Adipose tissue (tissue), 3 donors: Measurements from ENCODE around the gene BSPRY. TPM values are rescaled to one million over a fixed set of nuclear protein-coding genes. Genes with fewer than 3 reads are reported as not detected.
"Not testable (repeated sequence)": the region's sequence is repeated elsewhere in the genome, so short reads cannot be mapped to it uniquely, and the experiment has no call there.

Source experiments
- H3K27ac ChIP-seq: one replicate; pipeline ENCODE4 v1.5.1; 2013; ENCODE audit warnings: low read depth, low read length
- whole genome bisulfite sequencing, 3 donors: extraction: QIAGEN DNeasy Blood & Tissue Kit; methylation state at CpG; one replicate each; pipeline ENCODE4 v1.1.7; 2013; 5-methylcytosine and 5-hydroxymethylcytosine counted together
- polyA plus RNA-seq, 3 donors: library from polyadenylated mRNA; stranded (reverse); fragments of 200-250 nt; gene quantifications; one replicate each; pipeline ENCODE4 v1.2.3, GENCODE V29; 2013
- donor health status: healthy with polysubstance abuse.
- donor health status: Bipolar disorder and iron deficiency.
- donor health status: healthy.

Gene BSPRY
- polyA plus RNA-seq, 3 donors, result 2.6 to 25.1 TPM; not detected in 1

DNA sequence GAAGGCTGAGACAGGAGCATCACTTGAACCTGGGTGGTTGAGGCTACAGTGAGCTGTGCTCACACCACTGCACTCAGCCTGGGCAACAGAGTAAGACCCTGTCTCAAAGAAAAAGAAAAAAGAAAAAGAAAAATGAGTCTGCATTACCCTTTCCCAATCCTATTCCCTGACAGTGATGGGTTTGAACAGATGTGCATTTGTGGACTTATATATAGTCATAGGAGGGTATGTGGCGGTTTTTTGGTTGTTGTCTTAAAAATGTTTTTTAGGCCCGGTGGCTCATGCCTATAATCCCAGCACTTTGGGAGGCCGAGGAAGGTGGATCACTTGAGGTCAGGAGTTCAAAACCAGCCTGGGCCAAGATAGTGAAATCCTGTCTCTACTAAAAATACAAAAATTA, 14.0 kb downstream of the BSPRY start:
- H3K27ac ChIP-seq, result no peak overlapping the region
- WGBS, 3 donors, result 63 to 80% (median 78%) methylated on average over 3 of the region's 3 CpGs

- no peak overlapping the region for H3K27ac ChIP-seq
- 27 to 57% (median 40%) methylated on average over 1 of the region's 1 CpG for WGBS, 3 donors
Observed at GRCh38 chr9:113364951-113365350, 15.6 kb downstream of the BSPRY start.

DNA sequence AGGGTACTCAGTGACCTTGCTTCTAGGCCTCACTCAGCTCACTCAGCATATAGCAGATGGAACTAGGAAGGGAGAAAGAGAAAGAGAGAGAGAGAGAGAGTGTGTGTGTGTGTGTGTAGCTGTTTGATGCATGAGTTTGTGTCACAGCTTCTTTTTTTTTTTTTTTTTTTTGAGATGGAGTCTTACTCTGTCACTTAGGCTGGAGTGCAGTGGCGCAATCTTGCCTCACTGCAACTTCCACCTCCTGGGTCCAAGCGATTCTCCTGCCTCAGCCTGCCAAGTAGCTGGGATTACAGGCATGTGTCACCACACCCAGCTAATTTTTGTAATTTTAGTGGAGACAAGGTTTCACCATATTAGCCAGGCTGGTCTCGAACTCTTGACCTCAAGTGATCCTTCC, 16.3 kb downstream of the BSPRY start:
- 50 to 95% (median 52%) methylated on average over 3 of the region's 3 CpGs for WGBS, 3 donors
- H3K27ac ChIP-seq, result not testable (repeated sequence)

DNA sequence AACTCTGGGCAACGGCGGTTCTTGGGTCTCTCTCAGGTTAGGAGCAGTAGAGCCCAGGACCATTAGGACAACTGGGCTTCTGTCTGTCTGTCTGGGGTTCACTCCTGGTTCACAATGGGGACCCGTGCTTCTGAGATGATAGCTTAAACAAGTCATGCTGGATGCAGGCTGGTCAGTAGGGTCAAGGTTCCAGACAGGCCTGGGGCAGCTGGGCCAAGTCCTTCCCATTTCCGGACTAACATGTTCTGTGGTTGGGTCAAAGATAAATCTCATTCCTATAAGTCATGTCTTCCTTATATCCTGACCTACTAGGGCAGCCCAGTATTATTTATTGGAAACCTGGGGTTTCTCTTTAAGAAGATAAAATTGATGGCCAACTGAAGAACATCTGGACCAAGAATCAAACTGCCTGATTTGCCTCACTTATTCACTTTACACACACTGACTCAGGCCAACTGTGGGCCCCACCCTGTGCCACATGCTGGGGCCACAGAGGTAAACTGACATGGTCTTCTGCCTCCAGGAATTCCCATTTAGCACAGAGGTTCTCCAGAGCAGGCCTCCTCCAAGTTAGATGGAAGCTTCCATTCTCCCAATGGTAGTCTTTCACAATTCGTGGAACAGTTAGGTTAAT, 19.1 kb downstream of the BSPRY start:
- 87 to 93% (median 90%) methylated on average over 5 of the region's 5 CpGs for WGBS, 3 donors
- H3K27ac ChIP-seq, result no peak overlapping the region

DNA sequence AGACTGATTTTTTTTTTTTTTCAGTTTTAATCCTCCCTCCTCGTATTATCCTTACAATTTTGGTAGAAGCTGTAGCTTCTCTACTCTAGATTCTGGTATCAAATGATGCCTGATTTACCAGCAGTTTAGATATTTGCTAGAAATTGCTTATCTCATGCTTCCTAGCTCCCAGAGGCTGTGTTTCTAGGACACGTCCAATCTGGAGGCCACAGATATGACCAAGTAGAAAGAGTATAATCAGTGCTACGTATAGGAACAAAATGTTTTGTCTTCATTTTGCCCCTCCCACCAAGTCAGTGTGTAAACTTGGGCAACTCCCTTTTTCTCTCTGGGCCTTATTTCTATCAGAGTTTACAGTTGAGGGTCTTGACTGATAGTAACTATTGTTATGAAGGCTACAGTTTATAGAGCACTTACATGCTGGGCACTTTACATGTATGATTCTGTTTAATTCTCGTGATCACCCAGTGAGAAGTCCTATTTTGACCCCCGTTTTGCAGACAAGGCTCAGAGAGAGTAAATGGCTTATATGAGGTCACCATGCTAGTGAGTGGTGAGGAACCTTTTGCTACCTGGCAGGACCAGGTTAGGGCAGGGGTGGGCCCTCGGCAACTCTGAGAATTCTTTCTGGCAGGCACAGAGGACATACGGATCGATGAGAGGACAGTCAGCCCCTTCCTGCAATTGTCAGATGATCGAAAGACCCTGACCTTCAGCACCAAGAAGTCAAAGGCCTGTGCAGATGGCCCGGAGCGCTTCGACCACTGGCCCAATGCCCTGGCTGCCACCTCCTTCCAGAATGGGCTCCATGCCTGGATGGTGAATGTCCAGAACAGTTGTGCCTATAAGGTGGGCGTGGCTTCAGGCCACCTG, 19.9 kb downstream of the BSPRY start:
- no peak overlapping the region for H3K27ac ChIP-seq
- 51 to 84% (median 72%) methylated on average over 13 of the region's 13 CpGs for WGBS, 3 donors

- 64 to 92% (median 82%) methylated on average over 11 of the region's 11 CpGs for WGBS, 3 donors
- no peak overlapping the region for H3K27ac ChIP-seq
Observed at GRCh38 chr9:113369855-113370140, 20.5 kb downstream of the BSPRY start.

DNA sequence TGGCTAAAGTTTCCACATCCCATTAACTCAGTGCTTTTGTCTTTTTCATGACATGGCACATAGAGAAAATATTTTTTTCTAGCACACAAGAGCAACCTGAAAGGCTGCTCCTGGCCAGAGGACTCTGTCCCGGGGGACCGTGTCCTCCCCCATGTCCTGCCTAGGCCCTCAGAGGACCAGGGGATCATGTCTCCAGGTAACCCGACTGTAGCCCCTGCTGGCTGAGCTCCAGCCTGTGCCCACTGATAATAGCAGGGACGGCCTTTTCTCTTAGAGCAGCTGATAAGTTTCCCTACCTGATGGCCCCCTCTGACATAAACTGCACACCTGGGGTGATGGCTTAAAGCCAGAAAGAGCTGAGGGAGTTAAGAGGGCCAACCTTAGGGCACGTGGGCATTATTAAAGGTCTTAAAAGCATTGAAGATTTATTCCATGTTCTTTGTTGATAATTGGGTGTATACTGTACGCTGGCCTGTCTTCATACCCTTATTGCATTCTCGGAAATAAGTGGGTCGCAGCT, 21.5 kb downstream of the BSPRY start:
- no peak overlapping the region for H3K27ac ChIP-seq
- 45 to 81% (median 74%) methylated on average over 8 of the region's 8 CpGs for WGBS, 3 donors

DNA sequence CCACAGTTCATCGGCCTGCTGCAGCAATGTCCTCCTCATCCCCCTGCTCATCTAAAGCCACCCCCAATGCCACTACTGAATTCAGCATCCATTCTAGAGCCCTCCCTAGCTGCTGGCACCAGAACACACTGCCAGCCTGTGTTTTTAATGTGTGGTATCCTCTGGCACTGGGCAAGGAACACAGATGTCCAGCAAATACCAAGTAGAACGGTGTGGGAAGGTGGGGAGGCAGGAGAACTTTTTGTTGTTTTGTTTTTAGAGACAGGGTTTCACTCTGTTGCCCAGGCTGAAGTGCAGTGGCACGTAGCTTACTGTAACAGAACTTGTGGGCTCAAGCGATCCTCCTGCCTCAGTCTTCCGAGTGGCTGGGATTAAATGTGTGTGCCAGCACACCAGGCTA, 22.7 kb downstream of the BSPRY start:
- H3K27ac ChIP-seq, result no peak overlapping the region
- WGBS, 3 donors, result 73 to 94% (median 93%) methylated on average over 5 of the region's 5 CpGs

DNA sequence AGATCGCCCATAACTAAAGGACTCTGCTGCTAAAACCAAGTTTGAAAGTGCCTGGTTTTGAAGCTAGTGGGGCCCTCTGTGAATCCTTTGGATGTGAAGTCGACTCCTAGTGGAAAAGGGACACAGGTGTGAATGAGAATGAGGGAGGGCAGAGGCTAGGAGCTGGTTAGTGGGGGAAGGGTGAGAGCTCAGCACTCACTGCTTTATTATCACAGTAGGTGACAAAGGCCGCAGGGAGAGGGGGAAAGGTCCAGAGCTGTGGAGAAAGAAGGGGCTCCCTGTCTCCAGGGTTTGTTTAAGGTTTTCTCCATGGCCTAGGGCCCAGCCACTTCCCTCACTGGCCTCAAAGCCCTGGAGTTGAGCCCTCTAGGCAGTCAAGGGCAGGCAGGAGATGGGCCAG, 23.9 kb downstream of the BSPRY start:
- H3K27ac ChIP-seq, result no peak overlapping the region
- WGBS, 3 donors, result 52 to 73% (median 63%) methylated on average over 3 of the region's 3 CpGs

DNA sequence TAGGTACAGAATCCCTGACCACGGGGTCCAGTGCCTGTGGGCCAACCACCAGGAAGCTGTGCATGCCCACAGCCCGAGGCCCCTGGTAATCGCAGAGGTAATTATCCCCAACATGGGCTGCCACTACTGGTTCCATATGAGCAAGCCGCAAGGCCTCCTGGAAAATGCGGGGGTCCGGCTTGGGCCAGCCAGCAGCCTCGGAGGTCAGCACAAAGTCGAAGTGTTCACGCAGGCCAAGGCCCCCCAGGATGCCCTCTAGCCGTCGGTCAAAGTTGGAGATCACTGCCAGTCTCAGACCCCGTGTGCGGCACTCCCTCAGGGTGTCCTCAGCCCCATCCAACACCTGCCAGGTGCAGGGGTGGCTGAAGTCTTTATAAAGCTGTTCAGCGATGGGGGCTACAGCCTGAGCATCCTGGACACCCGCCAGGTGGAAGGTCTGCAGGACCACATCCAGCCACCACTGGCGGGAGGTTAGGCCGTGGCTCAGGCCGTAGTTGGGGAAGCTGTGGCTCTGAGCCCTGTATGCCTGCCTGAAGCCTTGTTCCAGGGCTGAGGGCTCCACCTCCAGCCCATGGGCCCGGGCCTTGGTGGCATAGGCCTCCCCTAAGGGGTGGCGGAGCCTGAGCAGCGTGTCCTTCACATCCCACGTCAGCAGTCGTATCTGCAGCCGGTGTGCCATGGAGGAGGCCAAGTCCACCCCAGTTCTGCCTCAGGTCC, 24.5 kb downstream of the BSPRY start:
- WGBS, 3 donors, result 63 to 92% (median 91%) methylated on average over 24 of the region's 24 CpGs
- H3K27ac ChIP-seq, result no peak overlapping the region

GRCh38 chr9:113375057-113376023, 26.0 kb downstream of the BSPRY start:
- no peak overlapping the region for H3K27ac ChIP-seq
- 44 to 89% (median 88%) methylated on average over 6 of the region's 6 CpGs for WGBS, 3 donors

- no peak within 1 kb of the TSS for H3K27ac ChIP-seq
- 1 to 3% (median 2%) methylated on average over 33 to 72 of the region's 74 CpGs for WGBS, 3 donors
Observed at GRCh38 chr9:113376634-113377567, 27.6 kb downstream of the BSPRY start, which contains the start of gene HDHD3. Gene HDHD3, minus strand, starts transcription at chr9:113376986. Its CDS starts 2,632 bp downstream, at chr9:113374354.

DNA sequence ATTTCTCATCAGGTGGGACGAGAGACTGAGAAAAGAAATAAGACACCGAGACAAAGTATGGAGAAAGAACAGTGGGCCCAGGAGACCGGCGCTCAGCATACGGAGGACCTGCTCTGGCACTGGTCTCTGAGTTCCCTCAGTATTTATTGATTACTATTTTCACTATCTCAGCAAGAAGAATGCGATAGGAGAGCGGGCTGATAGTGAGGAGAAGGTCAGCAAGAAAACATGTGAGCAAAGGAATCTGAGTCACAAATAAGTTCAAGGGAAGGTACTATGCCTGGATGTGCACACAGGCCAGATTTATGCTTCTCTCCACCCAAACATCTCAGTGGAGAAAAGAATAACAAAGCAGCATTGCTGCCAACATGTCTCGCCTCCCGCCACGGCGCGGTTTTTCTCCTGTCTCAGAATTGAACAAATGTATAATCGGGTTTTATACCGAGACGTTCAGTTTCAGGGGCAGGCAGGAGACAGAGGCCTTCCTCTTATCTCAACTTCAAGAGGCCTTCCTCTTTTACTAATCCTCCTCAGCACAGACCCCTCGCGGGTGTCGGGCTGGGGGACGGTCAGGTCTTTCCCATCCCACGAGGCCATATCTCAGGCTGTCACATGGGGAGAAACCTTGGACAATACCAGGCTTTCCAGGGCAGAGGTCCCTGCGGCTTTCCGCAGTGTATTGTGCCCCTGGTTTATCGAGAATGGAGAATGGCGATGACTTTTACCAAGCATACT, 29.9 kb downstream of the BSPRY start:
- WGBS, 3 donors, result 22 to 68% (median 68%) methylated on average over 24 of the region's 24 CpGs
- H3K27ac ChIP-seq, result not testable (repeated sequence)

- H3K27ac ChIP-seq, result not testable (repeated sequence)
Observed at GRCh38 chr9:113379829-113380210, 30.5 kb downstream of the BSPRY start.

DNA sequence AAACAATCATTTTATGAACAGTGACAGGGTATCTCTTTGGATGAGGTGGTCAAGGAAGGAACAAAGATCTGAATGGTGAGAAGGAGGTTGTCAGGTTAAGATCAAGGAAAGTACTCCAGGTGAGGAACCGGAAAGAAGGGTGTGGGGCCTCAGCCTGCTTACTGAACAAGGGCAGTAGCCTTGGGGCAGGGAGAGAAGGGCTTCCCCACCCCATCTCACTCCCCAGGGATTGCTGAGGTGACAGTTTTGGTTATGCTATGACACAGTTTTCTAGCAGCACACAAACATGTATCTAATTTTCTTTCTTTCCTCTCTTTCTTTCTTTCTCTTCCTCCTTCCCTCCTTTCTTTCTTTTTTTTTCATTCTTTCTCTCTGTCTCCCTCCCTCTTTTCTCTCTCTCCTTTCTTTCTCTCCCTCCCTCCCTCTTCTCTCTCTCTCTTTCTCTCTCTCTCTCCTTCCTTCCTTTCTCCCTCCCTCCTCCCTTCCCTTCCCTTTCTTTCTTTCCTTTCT, 31.6 kb downstream of the BSPRY start:
- no peak overlapping the region for H3K27ac ChIP-seq
- 27 to 62% (median 58%) methylated on average over 1 of the region's 1 CpG for WGBS, 3 donors

More at GRCh38 chr9:113379829-113380210, 30.5 kb downstream of the BSPRY start:
- WGBS, 3 donors, result 55 to 89% (median 75%) methylated on average over 2 of the region's 2 CpGs

- H3K27ac ChIP-seq, result not testable (repeated sequence)
- 40 to 87% (median 83%) methylated on average over 7 of the region's 7 CpGs for WGBS, 3 donors
Observed at GRCh38 chr9:113381441-113381840, 32.1 kb downstream of the BSPRY start.
